Activated CD4-positive, alpha-beta T cell treated with anti-CD3 and anti-CD28 coated beads, Interleukin-2, amount 10 ng/mL, durations not matched to agents 24 days and 14 days (primary cell): ENCODE data around the gene OARD1. TPM values are rescaled to one million over a fixed set of nuclear protein-coding genes. Genes with fewer than 3 reads are reported as not detected.
"Not testable (repeated sequence)": the region's sequence is repeated elsewhere in the genome, so short reads cannot be mapped to it uniquely, and the experiment has no call there.

Source experiments
- DNase-seq: peaks from one replicate; pipeline ENCODE4 v3.0.0; 2022
- H3K27ac Mint-ChIP-seq: one replicate; pipeline ENCODE4 v1.8.0; 2022; ENCODE audit warnings: mild to moderate bottlenecking, mixed read lengths
- H3K27me3 Mint-ChIP-seq: one replicate; pipeline ENCODE4 v1.8.0; 2022; ENCODE audit warnings: mixed read lengths
- H3K36me3 Mint-ChIP-seq: one replicate; pipeline ENCODE4 v1.8.0; 2022; ENCODE audit warnings: low read depth, mild to moderate bottlenecking, mixed read lengths
- H3K4me1 Mint-ChIP-seq: one replicate; pipeline ENCODE4 v1.8.0; 2021; ENCODE audit warnings: mixed read lengths
- H3K4me3 Mint-ChIP-seq: one replicate; pipeline ENCODE4 v1.8.0; 2022; ENCODE audit warnings: mild to moderate bottlenecking, moderate library complexity, mixed read lengths
- H3K9me3 Mint-ChIP-seq: one replicate; pipeline ENCODE4 v1.8.0; 2021; ENCODE audit warnings: mixed read lengths
- intact Hi-C: fragments of 100-400 bp; cut with micrococcal nuclease; formaldehyde crosslinking; loops from one replicate; pipeline ENCODE4 v1.15.1; 2023
- total RNA-seq: library from RNA; stranded (reverse); gene quantifications from 2 replicates; pipeline ENCODE4 v1.2.3, GENCODE V29; 2022

Gene OARD1
- total RNA-seq, 1 donor from 2014 or later = 31.7 TPM

DNA sequence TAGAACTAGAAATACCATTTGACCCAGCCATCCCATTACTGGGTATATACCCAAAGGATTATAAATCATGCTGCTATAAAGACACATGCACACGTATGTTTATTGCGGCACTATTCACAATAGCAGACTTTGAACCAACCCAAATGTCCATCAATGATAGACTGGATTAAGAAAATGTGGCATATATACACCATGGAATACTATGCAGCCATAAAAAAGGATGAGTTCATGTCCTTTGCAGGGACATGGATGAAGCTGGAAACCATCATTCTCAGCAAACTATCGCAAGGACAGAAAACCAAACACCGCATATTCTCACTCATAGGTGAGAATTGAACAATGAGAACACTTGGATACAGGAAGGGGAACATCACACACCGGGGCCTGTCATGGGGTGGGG, 56.3 kb downstream of the OARD1 start:
- H3K27ac Mint-ChIP-seq, H3K4me1 Mint-ChIP-seq, H3K9me3 Mint-ChIP-seq, H3K4me3 Mint-ChIP-seq, DNase-seq, H3K27me3 Mint-ChIP-seq, H3K36me3 Mint-ChIP-seq, intact Hi-C loops: not testable (repeated sequence)

- Mint-ChIP-seq H3K4me3 (no peak overlapping the region), H3K27me3 (peaks cover 1% of the 10 kb centered on the region), H3K27ac (no peak overlapping the region), H3K4me1 (no peaks in the 10 kb centered on the region), H3K9me3 (no peaks in the 10 kb centered on the region), H3K36me3 (no peaks in the 10 kb centered on the region)
- intact Hi-C loops = no loop called here
- no peak for DNase-seq
Observed at GRCh38 chr6:41014780-41015179, 57.4 kb downstream of the OARD1 start.

Other genes with a start within 250 kb of the OARD1 start
- gene UNC5CL, start 33.1 kb downstream of the OARD1 start, total RNA-seq = 0.88 and 1.2 TPM in 2 replicates
- not detected in 2 replicates for gene TSPO2, start 29.9 kb downstream of the OARD1 start, total RNA-seq
- gene APOBEC2, start 19.2 kb downstream of the OARD1 start, total RNA-seq = not detected in 2 replicates
- 31.2 TPM in 2 replicates for gene NFYA, start 618 bp upstream of the OARD1 start, total RNA-seq
- gene TREML1, start 82.0 kb upstream of the OARD1 start, total RNA-seq = not detected in 2 replicates
- gene TREM2, start 90.8 kb upstream of the OARD1 start, total RNA-seq = not detected in 2 replicates
- gene TREML2, start 128.8 kb upstream of the OARD1 start, total RNA-seq = 3.5 TPM in 2 replicates
- gene TREML4, start 156.0 kb upstream of the OARD1 start, total RNA-seq = not detected in 2 replicates
- gene TREM1, start 214.3 kb upstream of the OARD1 start, total RNA-seq = 0.43 TPM in 1 of 2 replicates, not detected in the other